ENCODE data around the gene MZT2A.
"Not testable (repeated sequence)": the region's sequence is repeated elsewhere in the genome, so short reads cannot be mapped to it uniquely, and the experiment has no call there.

Gene MZT2A

GRCh38 chr2:131488306-131489205 is 3.6 kb downstream of the MZT2A start:
- Histone ChIP-seq H3K36me3 (ENCODE audit: low read length) (no peaks in the 10 kb centered on the region), H4K20me1 (ENCODE audit: low read depth, low read length) (no peaks in the 10 kb centered on the region), H3K9me3 (ENCODE audit: insufficient read depth, low read length) (no peaks in the 10 kb centered on the region), H3K4me3 (ENCODE audit: insufficient read depth, low read length, poor library complexity, severe bottlenecking) (no peak overlapping the region), H3K9me2 (replicated peaks; ENCODE audit: insufficient read depth, low read length) (no peaks in the 10 kb centered on the region), H2AFZ (ENCODE audit: low read depth, low read length, severe bottlenecking) (no peak overlapping the region), H3K79me2 (ENCODE audit: insufficient read depth, low read length) (peaks cover 50% of the 10 kb centered on the region), H3F3A (ENCODE audit: insufficient read depth) (no peaks in the 10 kb centered on the region), H3K4me2 (ENCODE audit: low read depth, low read length, poor library complexity, severe bottlenecking) (no peak overlapping the region), H3K27me3 (ENCODE audit: low read length) (no peaks in the 10 kb centered on the region), H3K27ac (ENCODE audit: low read depth, low read length) (no peak overlapping the region), H3K9ac (ENCODE audit: low read length) (no peak overlapping the region)
- TF ChIP-seq EZH2phosphoT487 (conservative IDR thresholded peaks at IDR 0.05; ENCODE audit: low read length): no peak

- H3K9me3 ChIP-seq (ENCODE audit: insufficient read depth, low read length); H2AFZ ChIP-seq (ENCODE audit: low read depth, low read length, severe bottlenecking); H3K9ac ChIP-seq (ENCODE audit: low read length); H3K27ac ChIP-seq (ENCODE audit: low read depth, low read length); H3K4me3 ChIP-seq (ENCODE audit: insufficient read depth, low read length, poor library complexity, severe bottlenecking); H3K4me2 ChIP-seq (ENCODE audit: low read depth, low read length, poor library complexity, severe bottlenecking); H3K9me2 ChIP-seq (replicated peaks; ENCODE audit: insufficient read depth, low read length); H3K27me3 ChIP-seq (ENCODE audit: low read length); H3K36me3 ChIP-seq (ENCODE audit: low read length); H4K20me1 ChIP-seq (ENCODE audit: low read depth, low read length); H3F3A ChIP-seq (ENCODE audit: insufficient read depth): not testable (repeated sequence)
- H3K79me2 ChIP-seq (ENCODE audit: insufficient read depth, low read length): peaks cover 38% of the 10 kb centered on the region
These were observed 5.8 kb downstream of the MZT2A start for GRCh38 chr2:131486201-131486902.

- not testable (repeated sequence) for H3F3A ChIP-seq (ENCODE audit: insufficient read depth); H3K4me2 ChIP-seq (ENCODE audit: low read depth, low read length, poor library complexity, severe bottlenecking); H3K9ac ChIP-seq (ENCODE audit: low read length); H3K4me3 ChIP-seq (ENCODE audit: insufficient read depth, low read length, poor library complexity, severe bottlenecking); H3K9me3 ChIP-seq (ENCODE audit: insufficient read depth, low read length); H2AFZ ChIP-seq (ENCODE audit: low read depth, low read length, severe bottlenecking); H3K9me2 ChIP-seq (replicated peaks; ENCODE audit: insufficient read depth, low read length); H3K36me3 ChIP-seq (ENCODE audit: low read length); H3K27me3 ChIP-seq (ENCODE audit: low read length); H3K27ac ChIP-seq (ENCODE audit: low read depth, low read length); H4K20me1 ChIP-seq (ENCODE audit: low read depth, low read length)
- peaks cover 25% of the 10 kb centered on the region for H3K79me2 ChIP-seq (ENCODE audit: insufficient read depth, low read length)
These were observed 7.2 kb downstream of the MZT2A start for GRCh38 chr2:131484906-131485460.

- H3K4me2 ChIP-seq (ENCODE audit: low read depth, low read length, poor library complexity, severe bottlenecking); H3K9me2 ChIP-seq (replicated peaks; ENCODE audit: insufficient read depth, low read length); H3K4me3 ChIP-seq (ENCODE audit: insufficient read depth, low read length, poor library complexity, severe bottlenecking); H3K9ac ChIP-seq (ENCODE audit: low read length); H4K20me1 ChIP-seq (ENCODE audit: low read depth, low read length); H3K27me3 ChIP-seq (ENCODE audit: low read length); H3K36me3 ChIP-seq (ENCODE audit: low read length); H3K27ac ChIP-seq (ENCODE audit: low read depth, low read length); H3K9me3 ChIP-seq (ENCODE audit: insufficient read depth, low read length); H3F3A ChIP-seq (ENCODE audit: insufficient read depth); H2AFZ ChIP-seq (ENCODE audit: low read depth, low read length, severe bottlenecking): not testable (repeated sequence)
- H3K79me2 ChIP-seq (ENCODE audit: insufficient read depth, low read length): peaks cover 18% of the 10 kb centered on the region
These were observed 8.0 kb downstream of the MZT2A start for GRCh38 chr2:131483981-131484820.

GRCh38 chr2:131482506-131483155 is 9.6 kb downstream of the MZT2A start:
- H3K4me3 ChIP-seq (ENCODE audit: insufficient read depth, low read length, poor library complexity, severe bottlenecking); H3K36me3 ChIP-seq (ENCODE audit: low read length); H3F3A ChIP-seq (ENCODE audit: insufficient read depth); H3K9ac ChIP-seq (ENCODE audit: low read length); H3K27me3 ChIP-seq (ENCODE audit: low read length); H4K20me1 ChIP-seq (ENCODE audit: low read depth, low read length); H3K4me2 ChIP-seq (ENCODE audit: low read depth, low read length, poor library complexity, severe bottlenecking); H2AFZ ChIP-seq (ENCODE audit: low read depth, low read length, severe bottlenecking); H3K9me3 ChIP-seq (ENCODE audit: insufficient read depth, low read length); H3K9me2 ChIP-seq (replicated peaks; ENCODE audit: insufficient read depth, low read length); H3K27ac ChIP-seq (ENCODE audit: low read depth, low read length); H3K79me2 ChIP-seq (ENCODE audit: insufficient read depth, low read length): not testable (repeated sequence)

GRCh38 chr2:131480351-131480750 is 11.8 kb downstream of the MZT2A start:
- H3F3A ChIP-seq (ENCODE audit: insufficient read depth); H3K9ac ChIP-seq (ENCODE audit: low read length); H3K9me3 ChIP-seq (ENCODE audit: insufficient read depth, low read length); H3K79me2 ChIP-seq (ENCODE audit: insufficient read depth, low read length); H3K9me2 ChIP-seq (replicated peaks; ENCODE audit: insufficient read depth, low read length); H3K4me2 ChIP-seq (ENCODE audit: low read depth, low read length, poor library complexity, severe bottlenecking); H3K4me3 ChIP-seq (ENCODE audit: insufficient read depth, low read length, poor library complexity, severe bottlenecking); H2AFZ ChIP-seq (ENCODE audit: low read depth, low read length, severe bottlenecking); H3K27ac ChIP-seq (ENCODE audit: low read depth, low read length); H3K36me3 ChIP-seq (ENCODE audit: low read length); H3K27me3 ChIP-seq (ENCODE audit: low read length); H4K20me1 ChIP-seq (ENCODE audit: low read depth, low read length): not testable (repeated sequence)

GRCh38 chr2:131478850-131479461 is 13.2 kb downstream of the MZT2A start:
- H3K36me3 ChIP-seq (ENCODE audit: low read length); H3K4me2 ChIP-seq (ENCODE audit: low read depth, low read length, poor library complexity, severe bottlenecking); H3K9me3 ChIP-seq (ENCODE audit: insufficient read depth, low read length); H4K20me1 ChIP-seq (ENCODE audit: low read depth, low read length); H2AFZ ChIP-seq (ENCODE audit: low read depth, low read length, severe bottlenecking); H3K9me2 ChIP-seq (replicated peaks; ENCODE audit: insufficient read depth, low read length); H3K4me3 ChIP-seq (ENCODE audit: insufficient read depth, low read length, poor library complexity, severe bottlenecking); H3K9ac ChIP-seq (ENCODE audit: low read length); H3K79me2 ChIP-seq (ENCODE audit: insufficient read depth, low read length); H3K27me3 ChIP-seq (ENCODE audit: low read length); H3K27ac ChIP-seq (ENCODE audit: low read depth, low read length); H3F3A ChIP-seq (ENCODE audit: insufficient read depth): not testable (repeated sequence)

Measured in SU-DHL-6 (cell line).